Vagina (tissue), 2 donors: ENCODE results near the gene RASA4.
"Not testable (repeated sequence)": the region's sequence is repeated elsewhere in the genome, so short reads cannot be mapped to it uniquely, and the experiment has no call there.

ENCODE experiments used
- CTCF ChIP-seq, 3 experiments: fragments of 450-650 bp in 2 of 3; fragments of 200-600 bp in 1 of 3; sonication (generic) in 1 of 3; IDR thresholded peaks; one replicate each; pipeline ENCODE4 v1.5.1; 2017 to 2019; ENCODE audit warnings: antibody characterized with exemption in 3 of 3, mild to moderate bottlenecking in 2 of 3, moderate library complexity in 2 of 3
- POLR2A ChIP-seq, 2 donors: fragments of 450-650 bp; IDR thresholded peaks; one replicate each; pipeline ENCODE4 v1.6.1; 2017; ENCODE audit warnings: antibody characterized with exemption in 2 of 2, mild to moderate bottlenecking in 2 of 2, moderate library complexity in 2 of 2

GRCh38 chr7:102578486-102578885 lies 38.1 kb downstream of the RASA4 start:
- not testable (repeated sequence) for TF ChIP-seq POLR2A, CTCF (IDR thresholded peaks at IDR 0.05)
